ENCODE data around the gene FNDC10.

DNA sequence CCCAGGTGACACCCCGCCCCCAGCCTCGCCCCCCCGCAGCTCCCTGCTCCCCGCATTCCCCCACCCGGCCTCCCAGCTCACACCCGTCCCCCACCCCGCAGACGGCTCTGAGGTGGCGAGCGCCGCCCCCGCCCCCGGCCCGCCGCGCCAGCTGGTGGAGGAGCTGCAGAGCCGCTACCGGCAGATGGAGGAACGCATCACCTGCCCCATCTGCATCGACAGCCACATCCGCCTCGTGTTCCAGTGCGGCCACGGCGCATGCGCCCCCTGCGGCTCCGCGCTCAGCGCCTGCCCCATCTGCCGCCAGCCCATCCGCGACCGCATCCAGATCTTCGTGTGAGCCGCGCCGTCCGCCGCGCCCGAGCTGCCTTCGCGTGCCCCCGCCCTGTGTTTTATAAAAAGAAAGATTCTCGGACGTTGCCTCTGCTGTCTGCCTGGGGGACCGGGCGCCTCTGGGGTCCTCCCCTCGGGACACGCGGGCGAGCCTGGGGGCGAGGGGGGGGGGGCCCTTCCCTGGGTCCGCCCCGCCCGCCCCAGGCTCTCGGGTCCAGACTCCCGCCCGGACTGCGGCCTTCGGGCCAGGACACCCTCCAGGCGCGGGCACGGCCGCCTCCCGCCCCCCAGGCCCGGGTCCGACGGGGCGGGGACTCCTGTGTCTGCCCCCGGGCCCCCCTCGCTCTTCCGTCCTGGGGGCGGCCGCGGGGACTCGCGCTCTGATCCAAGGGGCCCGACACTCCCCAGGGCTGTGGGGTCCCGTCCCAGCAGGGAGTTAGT is 30.4 kb upstream of the FNDC10 start:
- TF ChIP-seq, protein P1, sequence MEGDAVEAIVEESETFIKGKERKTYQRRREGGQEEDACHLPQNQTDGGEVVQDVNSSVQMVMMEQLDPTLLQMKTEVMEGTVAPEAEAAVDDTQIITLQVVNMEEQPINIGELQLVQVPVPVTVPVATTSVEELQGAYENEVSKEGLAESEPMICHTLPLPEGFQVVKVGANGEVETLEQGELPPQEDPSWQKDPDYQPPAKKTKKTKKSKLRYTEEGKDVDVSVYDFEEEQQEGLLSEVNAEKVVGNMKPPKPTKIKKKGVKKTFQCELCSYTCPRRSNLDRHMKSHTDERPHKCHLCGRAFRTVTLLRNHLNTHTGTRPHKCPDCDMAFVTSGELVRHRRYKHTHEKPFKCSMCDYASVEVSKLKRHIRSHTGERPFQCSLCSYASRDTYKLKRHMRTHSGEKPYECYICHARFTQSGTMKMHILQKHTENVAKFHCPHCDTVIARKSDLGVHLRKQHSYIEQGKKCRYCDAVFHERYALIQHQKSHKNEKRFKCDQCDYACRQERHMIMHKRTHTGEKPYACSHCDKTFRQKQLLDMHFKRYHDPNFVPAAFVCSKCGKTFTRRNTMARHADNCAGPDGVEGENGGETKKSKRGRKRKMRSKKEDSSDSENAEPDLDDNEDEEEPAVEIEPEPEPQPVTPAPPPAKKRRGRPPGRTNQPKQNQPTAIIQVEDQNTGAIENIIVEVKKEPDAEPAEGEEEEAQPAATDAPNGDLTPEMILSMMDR (IDR thresholded peaks at IDR 0.05), result no peak
- no peak for TF ChIP-seq ZFX (IDR thresholded peaks at IDR 0.05; ENCODE audit: borderline replicate concordance)

All from 22Rv1 (cell line).